GM21825 (cell line): ENCODE measurements around the gene PTH.

Source experiments
- ATAC-seq: cut with Tn5 transposase; IDR thresholded peaks from one replicate; pipeline ENCODE4 v1.9.1; 2021; ENCODE audit warnings: mild to moderate bottlenecking, moderate library complexity; ENCODE audit not compliant: unreplicated experiment

Gene PTH

DNA sequence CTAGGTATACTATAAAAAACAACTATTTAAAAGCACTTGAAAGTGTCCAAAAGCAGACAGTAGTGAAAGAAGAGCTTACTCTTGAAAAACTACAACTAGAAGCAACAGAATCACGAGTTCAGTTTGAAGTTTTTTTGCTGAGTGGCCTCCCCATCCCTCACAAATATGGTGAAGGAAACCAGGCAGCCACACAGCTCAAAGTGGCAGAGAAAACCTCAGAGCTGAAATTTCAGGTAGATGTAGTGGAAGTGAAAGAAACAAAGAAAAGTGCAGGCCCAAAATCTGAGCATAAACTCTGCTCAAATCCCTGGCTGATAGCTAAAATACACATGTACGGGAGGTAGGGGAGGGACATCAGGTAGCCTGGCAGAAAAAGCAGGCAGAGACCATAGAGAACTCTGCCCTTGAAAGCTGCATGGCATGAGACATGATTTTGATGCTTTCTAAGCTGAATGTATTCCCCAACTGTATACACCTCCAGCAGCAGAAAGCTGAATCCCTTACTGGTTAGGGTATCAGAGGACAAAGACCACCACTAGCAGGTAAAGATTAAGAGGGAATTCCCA is 44.9 kb downstream of the PTH start:
- no peak for ATAC-seq

DNA sequence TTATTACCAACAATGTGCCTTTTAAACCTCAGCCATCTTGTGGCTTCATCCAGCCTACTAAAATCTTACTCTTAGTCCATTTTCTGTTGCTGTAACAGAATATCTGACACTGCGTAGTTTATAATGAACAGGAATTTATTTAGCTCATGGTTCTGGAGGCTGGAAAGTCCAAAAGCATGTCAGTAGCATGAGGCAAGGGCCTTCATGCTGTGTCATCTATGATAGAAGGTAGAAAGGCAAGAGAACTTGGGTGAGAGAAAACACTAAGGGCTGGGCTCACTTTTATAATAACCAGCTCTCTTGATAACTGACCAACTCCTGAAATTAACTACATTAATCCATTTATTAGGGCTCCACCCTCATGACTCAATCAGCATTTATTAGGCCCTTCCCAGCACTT is 46.3 kb downstream of the PTH start:
- no peak for ATAC-seq

DNA sequence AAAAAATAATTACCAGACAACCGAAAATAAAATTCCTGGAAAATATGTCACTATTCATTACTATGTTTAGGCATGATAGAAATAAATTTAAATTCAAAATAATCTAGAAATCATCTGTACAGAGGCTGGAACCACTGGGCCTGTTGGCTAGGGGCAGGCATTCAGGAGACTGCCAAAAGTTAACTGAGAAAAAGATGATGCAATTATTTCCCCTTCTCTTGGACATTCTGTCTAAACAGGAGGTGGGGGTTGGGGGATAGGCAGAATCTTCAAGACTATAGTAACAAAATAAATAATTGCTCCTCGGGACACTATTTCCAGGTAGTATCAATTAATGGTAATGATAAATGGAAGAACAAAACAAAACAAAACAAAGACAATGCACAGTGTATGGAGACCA is 46.9 kb downstream of the PTH start:
- no peak for ATAC-seq

DNA sequence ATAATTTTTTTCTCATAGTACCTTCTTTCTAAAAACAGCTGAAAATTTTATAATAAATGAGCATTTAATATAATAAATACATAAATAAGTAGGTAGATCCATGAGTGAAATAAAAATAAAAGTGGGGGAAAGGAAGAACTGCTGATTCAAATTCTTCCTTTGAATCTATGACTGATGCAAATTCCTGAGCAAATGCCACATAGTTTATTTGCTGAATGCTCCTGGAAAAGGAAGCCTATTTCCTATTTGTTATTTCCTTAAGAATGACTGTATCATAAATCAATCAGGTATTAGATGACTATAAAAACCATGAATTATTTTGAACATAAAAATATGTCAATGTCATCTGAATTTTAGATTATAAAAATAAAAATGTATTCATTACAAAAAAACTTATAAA is 49.4 kb downstream of the PTH start:
- ATAC-seq, result no peak

DNA sequence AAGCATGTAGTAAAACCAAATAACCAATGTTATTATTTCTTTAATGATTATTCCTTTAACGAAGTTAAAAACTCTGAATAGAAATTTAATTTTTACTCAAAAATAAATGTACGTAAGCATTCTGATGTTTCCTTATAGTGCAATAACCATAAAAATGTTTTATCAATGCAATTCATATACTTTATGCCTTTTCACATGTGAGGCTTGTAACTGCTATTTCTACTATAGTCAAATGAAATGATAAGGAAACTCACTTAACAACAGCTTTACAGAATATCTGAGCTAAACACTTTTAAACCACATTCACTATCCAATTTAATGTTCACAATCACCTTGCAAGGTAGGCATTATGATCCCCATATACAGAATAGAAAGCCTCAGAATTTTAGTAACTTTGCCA is 50.2 kb downstream of the PTH start:
- no peak for ATAC-seq
